HL-60 (cell line): ENCODE measurements around the gene ST6GALNAC3.

Source experiments
- DNase-seq, 2 experiments: peaks; one replicate each; pipeline ENCODE4 v3.0.0-alpha.2; 2010 to 2020; ENCODE audit warnings: low read depth in 1 of 2, low spot score in 1 of 2
- H3K27ac ChIP-seq: fragments of 250-450 bp; sonication (Bioruptor Pico); replicated peaks from 2 replicates; pipeline ENCODE4 v1.5.1; 2020; ENCODE audit warnings: mild to moderate bottlenecking, moderate library complexity
- H3K27me3 ChIP-seq: fragments of 250-450 bp; sonication (Bioruptor Pico); 2 replicates; pipeline ENCODE4 v1.5.1; 2021; ENCODE audit warnings: mild to moderate bottlenecking, moderate library complexity; ENCODE audit not compliant: insufficient read depth, poor library complexity, severe bottlenecking
- H3K4me3 ChIP-seq: replicated peaks from 2 replicates; pipeline ENCODE4 v1.5.1; 2011; ENCODE audit warnings: mild to moderate bottlenecking, control low read depth, low read length; ENCODE audit not compliant: insufficient read depth
- GABPA ChIP-seq: IDR thresholded peaks from 2 replicates; pipeline ENCODE4 v1.6.1; 2012; ENCODE audit warnings: low read depth
- POLR2AphosphoS5 ChIP-seq: IDR thresholded peaks from 2 replicates; pipeline ENCODE4 v1.6.1; 2012; ENCODE audit warnings: low read depth
- SPI1 ChIP-seq: IDR thresholded peaks from 2 replicates; pipeline ENCODE4 v1.6.1; 2012; ENCODE audit warnings: low read depth, mild to moderate bottlenecking, borderline replicate concordance
- TF ChIP-seq, protein P1 (sequence below): IDR thresholded peaks from one replicate; pipeline ENCODE4 v1.5.1; 2011; ENCODE audit warnings: low read length, control low read depth, inconsistent platforms; ENCODE audit not compliant: insufficient read depth
- TF ChIP-seq, protein P2 (sequence below): IDR thresholded peaks from 2 replicates; pipeline ENCODE4 v1.6.1; 2012; ENCODE audit warnings: low read depth; ENCODE audit not compliant: insufficient replicate concordance

The ST6GALNAC3 gene

DNA sequence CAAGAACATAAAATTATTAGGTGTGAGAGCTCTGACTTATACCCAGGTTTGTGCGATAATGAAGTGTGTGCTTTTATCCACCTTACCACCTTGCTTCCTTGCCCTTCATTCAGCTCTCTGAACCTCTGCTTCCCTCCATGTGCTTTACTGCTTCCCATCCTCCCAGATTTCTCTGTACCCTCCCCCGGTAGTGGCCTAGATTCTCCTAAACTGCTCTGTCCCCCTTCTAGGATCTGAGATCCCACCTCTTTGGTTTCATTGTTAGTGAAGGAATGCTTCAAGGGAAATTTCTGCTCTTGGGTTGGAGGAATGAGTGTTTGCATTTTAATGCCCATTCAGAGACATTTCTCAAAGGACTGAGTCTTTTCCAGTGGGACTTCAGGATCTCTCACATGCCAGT lies 159.5 kb downstream of the ST6GALNAC3 start:
- Histone ChIP-seq H3K27me3 (no peaks in the 10 kb centered on the region), H3K4me3 (no peak overlapping the region), H3K27ac (no peak overlapping the region)
- TF ChIP-seq POLR2AphosphoS5 (no peak), GABPA (no peak), SPI1 (no peak)
- TF ChIP-seq, protein P1, sequence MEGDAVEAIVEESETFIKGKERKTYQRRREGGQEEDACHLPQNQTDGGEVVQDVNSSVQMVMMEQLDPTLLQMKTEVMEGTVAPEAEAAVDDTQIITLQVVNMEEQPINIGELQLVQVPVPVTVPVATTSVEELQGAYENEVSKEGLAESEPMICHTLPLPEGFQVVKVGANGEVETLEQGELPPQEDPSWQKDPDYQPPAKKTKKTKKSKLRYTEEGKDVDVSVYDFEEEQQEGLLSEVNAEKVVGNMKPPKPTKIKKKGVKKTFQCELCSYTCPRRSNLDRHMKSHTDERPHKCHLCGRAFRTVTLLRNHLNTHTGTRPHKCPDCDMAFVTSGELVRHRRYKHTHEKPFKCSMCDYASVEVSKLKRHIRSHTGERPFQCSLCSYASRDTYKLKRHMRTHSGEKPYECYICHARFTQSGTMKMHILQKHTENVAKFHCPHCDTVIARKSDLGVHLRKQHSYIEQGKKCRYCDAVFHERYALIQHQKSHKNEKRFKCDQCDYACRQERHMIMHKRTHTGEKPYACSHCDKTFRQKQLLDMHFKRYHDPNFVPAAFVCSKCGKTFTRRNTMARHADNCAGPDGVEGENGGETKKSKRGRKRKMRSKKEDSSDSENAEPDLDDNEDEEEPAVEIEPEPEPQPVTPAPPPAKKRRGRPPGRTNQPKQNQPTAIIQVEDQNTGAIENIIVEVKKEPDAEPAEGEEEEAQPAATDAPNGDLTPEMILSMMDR: no peak
- TF ChIP-seq, protein P2, sequence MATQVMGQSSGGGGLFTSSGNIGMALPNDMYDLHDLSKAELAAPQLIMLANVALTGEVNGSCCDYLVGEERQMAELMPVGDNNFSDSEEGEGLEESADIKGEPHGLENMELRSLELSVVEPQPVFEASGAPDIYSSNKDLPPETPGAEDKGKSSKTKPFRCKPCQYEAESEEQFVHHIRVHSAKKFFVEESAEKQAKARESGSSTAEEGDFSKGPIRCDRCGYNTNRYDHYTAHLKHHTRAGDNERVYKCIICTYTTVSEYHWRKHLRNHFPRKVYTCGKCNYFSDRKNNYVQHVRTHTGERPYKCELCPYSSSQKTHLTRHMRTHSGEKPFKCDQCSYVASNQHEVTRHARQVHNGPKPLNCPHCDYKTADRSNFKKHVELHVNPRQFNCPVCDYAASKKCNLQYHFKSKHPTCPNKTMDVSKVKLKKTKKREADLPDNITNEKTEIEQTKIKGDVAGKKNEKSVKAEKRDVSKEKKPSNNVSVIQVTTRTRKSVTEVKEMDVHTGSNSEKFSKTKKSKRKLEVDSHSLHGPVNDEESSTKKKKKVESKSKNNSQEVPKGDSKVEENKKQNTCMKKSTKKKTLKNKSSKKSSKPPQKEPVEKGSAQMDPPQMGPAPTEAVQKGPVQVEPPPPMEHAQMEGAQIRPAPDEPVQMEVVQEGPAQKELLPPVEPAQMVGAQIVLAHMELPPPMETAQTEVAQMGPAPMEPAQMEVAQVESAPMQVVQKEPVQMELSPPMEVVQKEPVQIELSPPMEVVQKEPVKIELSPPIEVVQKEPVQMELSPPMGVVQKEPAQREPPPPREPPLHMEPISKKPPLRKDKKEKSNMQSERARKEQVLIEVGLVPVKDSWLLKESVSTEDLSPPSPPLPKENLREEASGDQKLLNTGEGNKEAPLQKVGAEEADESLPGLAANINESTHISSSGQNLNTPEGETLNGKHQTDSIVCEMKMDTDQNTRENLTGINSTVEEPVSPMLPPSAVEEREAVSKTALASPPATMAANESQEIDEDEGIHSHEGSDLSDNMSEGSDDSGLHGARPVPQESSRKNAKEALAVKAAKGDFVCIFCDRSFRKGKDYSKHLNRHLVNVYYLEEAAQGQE: no peak
- DNase-seq: no peak

DNA sequence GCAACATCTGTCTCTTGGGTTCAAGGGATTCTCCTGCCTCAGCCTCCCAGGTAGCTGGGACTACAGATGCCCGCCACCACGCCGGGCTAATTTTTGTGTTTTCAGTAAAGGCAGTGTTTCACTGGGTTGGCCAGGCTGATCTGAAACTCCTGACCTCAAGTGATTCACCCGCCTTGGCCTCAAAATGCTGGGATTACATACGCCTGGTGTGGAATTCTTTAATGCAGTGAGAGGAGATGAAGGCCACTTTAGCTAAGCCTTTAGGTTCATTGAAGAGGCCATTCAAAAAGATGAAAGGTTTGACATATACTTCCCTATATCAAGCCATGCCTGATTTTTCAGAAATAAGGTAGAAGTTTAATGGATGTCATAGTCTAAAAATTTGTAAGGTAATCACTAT lies 162.7 kb downstream of the ST6GALNAC3 start:
- H3K4me3 ChIP-seq: no peak overlapping the region
- H3K27ac ChIP-seq: no peak overlapping the region
- DNase-seq: no peak
- H3K27me3 ChIP-seq: no peaks in the 10 kb centered on the region
- TF ChIP-seq GABPA (no peak), SPI1 (no peak)
- TF ChIP-seq, protein P1: no peak
- TF ChIP-seq, protein P2: no peak

DNA sequence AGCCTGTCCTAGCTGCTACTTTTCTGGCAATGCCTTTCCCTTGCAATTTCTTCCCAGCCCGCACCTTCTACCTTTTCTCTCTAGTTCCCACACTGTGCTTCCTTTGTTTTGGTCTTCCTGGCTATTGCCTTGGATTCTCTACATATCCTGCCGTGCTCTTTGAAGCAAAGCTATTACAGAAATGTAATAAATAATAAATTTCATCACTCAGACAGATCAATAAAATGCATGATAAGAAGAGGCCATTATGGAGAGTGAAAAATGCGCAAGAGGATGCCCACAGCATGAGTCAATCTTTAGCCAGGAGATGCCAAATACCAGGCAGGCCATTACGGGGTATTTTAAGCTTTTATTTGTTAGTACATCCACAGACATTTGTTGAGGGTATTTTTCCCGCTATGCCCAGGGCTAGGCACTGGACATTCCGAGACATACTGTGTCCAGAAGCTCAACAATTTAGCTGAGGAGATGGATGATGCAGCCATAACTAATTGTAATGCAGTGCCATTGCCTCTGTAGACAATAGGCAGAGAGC lies 163.6 kb downstream of the ST6GALNAC3 start:
- no peak for DNase-seq

More for the DNA sequence above, 163.6 kb downstream of the ST6GALNAC3 start:
- Histone ChIP-seq H3K27ac (no peak overlapping the region), H3K4me3 (no peak overlapping the region), H3K27me3 (no peaks in the 10 kb centered on the region)
- TF ChIP-seq, protein P1: no peak
- no peak for TF ChIP-seq GABPA
- TF ChIP-seq, protein P2: no peak
- no peak for TF ChIP-seq SPI1
- TF ChIP-seq POLR2AphosphoS5: no peak
